PC-9 (cell line): Measurements from ENCODE around the gene LYZL2. TPM values are rescaled to one million over a fixed set of nuclear protein-coding genes. Genes with fewer than 3 reads are reported as not detected.
"Not testable (repeated sequence)": the region's sequence is repeated elsewhere in the genome, so short reads cannot be mapped to it uniquely, and the experiment has no call there.

ENCODE experiments used
- BruUV-seq: library from RNA; stranded (reverse); fragments of 400-500 nt; replicated peaks from 2 replicates; lab custom pipeline; 2021; lab: Mats Ljungman, UMichigan
- CTCF ChIA-PET: fragments of 300-600 bp; sonication (Branson Sonifier 250); formaldehyde crosslinking; loops from one replicate; lab custom pipeline; 2022; ENCODE audit warnings: antibody characterized with exemption; lab: Charles Lee
- POLR2A ChIA-PET: fragments of 300-600 bp; sonication (Branson Sonifier 250); formaldehyde crosslinking; loops from one replicate; lab custom pipeline; 2022; ENCODE audit warnings: antibody characterized with exemption; ENCODE audit not compliant: unreplicated experiment; lab: Charles Lee
- DNase-seq, 2 experiments: peaks; one replicate each; pipeline versions ENCODE4 v3.0.0 to v3.0.0-alpha.2; 2015 to 2022; ENCODE audit warnings: mixed read lengths in 1 of 2
- H2AFZ ChIP-seq: fragments of 200-600 bp; sonication (generic); 2 replicates; pipeline ENCODE4 v1.8.1; 2017; ENCODE audit warnings: antibody characterized with exemption
- H3F3A ChIP-seq: fragments of 200-600 bp; sonication (generic); 2 replicates; pipeline ENCODE4 v1.8.1; 2017; ENCODE audit warnings: antibody characterized with exemption, mild to moderate bottlenecking, low read depth; ENCODE audit not compliant: insufficient read depth
- H3K27ac ChIP-seq: fragments of 200-600 bp; sonication (generic); 2 replicates; pipeline ENCODE4 v1.6.1; 2016; ENCODE audit warnings: mixed run types
- H3K27me3 ChIP-seq: fragments of 200-600 bp; sonication (generic); 2 replicates; pipeline ENCODE4 v1.6.1; 2016; ENCODE audit warnings: low read depth, mixed run types; ENCODE audit not compliant: insufficient read depth
- H3K36me3 ChIP-seq: fragments of 200-600 bp; sonication (generic); 2 replicates; pipeline ENCODE4 v1.6.1; 2016; ENCODE audit warnings: low read depth, mixed run types
- H3K4me1 ChIP-seq: fragments of 200-600 bp; sonication (generic); replicated peaks from 2 replicates; pipeline ENCODE4 v1.6.1; 2016; ENCODE audit warnings: mixed run types; ENCODE audit not compliant: insufficient read depth
- H3K4me2 ChIP-seq: fragments of 200-600 bp; sonication (generic); 2 replicates; pipeline ENCODE4 v1.6.1; 2017; ENCODE audit warnings: mixed run types
- H3K4me3 ChIP-seq: fragments of 200-600 bp; sonication (generic); 2 replicates; pipeline ENCODE4 v1.6.1; 2016; ENCODE audit warnings: mixed run types
- H3K79me2 ChIP-seq: fragments of 200-600 bp; sonication (generic); 2 replicates; pipeline ENCODE4 v1.6.1; 2017; ENCODE audit warnings: low read depth, mixed run types
- H3K9me2 ChIP-seq: fragments of 200-600 bp; sonication (generic); 2 replicates; pipeline ENCODE4 v1.8.1; 2017; ENCODE audit warnings: mild to moderate bottlenecking; ENCODE audit not compliant: insufficient read depth
- H3K9me3 ChIP-seq: fragments of 200-600 bp; sonication (generic); 2 replicates; pipeline ENCODE4 v1.8.1; 2016; ENCODE audit warnings: low read depth; ENCODE audit not compliant: insufficient read depth
- H4K20me1 ChIP-seq: fragments of 200-600 bp; sonication (generic); 2 replicates; pipeline ENCODE4 v1.8.1; 2017; ENCODE audit not compliant: insufficient read depth
- EZH2 ChIP-seq: fragments of 200-600 bp; sonication (generic); IDR thresholded peaks from 2 replicates; pipeline ENCODE4 v1.8.0; 2017; ENCODE audit warnings: antibody characterized with exemption, low read depth
- intact Hi-C: fragments of 100-400 bp; cut with micrococcal nuclease; formaldehyde crosslinking; loops from one replicate; pipeline ENCODE4 v1.10.0; 2022; ENCODE audit not compliant: unreplicated experiment
- total RNA-seq: library from RNA; stranded (reverse); gene quantifications from 2 replicates; pipeline ENCODE4 v1.2.3, GENCODE V29; 2021
- TF ChIP-seq, protein P1 (sequence below): fragments of 200-600 bp; sonication (generic); conservative IDR thresholded peaks from 2 replicates; pipeline ENCODE4 v1.6.1; 2017; ENCODE audit warnings: mixed run types, antibody characterized with exemption, mild to moderate bottlenecking, moderate library complexity

LYZL2 gene
- total RNA-seq, 1 experiment from 2014 or later: not detected

DNA sequence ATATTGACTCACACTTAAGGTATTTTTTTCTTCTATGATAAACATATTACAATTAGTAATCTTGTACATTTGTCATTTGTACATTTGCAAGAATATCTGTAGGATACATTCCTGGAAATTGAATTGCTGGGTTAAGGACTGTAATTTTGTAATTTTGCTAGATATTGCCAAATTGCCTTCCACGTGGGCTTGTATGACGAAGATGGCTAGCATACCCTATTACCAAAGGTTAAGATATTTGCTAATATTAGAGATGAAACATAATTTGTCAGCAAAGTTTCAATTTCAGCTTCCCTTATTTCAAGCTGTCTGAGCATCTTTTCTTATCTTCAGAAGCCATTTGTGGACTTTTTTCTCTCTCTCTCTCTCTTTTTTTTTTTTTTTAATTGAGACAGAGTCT, 1.0 kb upstream of the LYZL2 start:
- BruUV-seq: no TSS peak
- DNase-seq: no peak
- H3K4me1 ChIP-seq: no peaks in the 10 kb centered on the region
- H3K27ac ChIP-seq: no peak overlapping the region
- H3K27me3 ChIP-seq: no peaks in the 10 kb centered on the region
- H4K20me1 ChIP-seq: no peaks in the 10 kb centered on the region
- H3K4me3 ChIP-seq: no peak overlapping the region
- POLR2A ChIA-PET: no interaction called here
- H3K4me2 ChIP-seq: no peak overlapping the region
- H3F3A ChIP-seq: no peaks in the 10 kb centered on the region
- H3K9me3 ChIP-seq: no peaks in the 10 kb centered on the region
- H2AFZ ChIP-seq: no peak overlapping the region
- H3K9me2 ChIP-seq: no peaks in the 10 kb centered on the region
- H3K79me2 ChIP-seq: no peaks in the 10 kb centered on the region
- CTCF ChIA-PET: no interaction called here
- intact Hi-C loops: no loop called here
- no peak for TF ChIP-seq EZH2
- TF ChIP-seq, protein P1, sequence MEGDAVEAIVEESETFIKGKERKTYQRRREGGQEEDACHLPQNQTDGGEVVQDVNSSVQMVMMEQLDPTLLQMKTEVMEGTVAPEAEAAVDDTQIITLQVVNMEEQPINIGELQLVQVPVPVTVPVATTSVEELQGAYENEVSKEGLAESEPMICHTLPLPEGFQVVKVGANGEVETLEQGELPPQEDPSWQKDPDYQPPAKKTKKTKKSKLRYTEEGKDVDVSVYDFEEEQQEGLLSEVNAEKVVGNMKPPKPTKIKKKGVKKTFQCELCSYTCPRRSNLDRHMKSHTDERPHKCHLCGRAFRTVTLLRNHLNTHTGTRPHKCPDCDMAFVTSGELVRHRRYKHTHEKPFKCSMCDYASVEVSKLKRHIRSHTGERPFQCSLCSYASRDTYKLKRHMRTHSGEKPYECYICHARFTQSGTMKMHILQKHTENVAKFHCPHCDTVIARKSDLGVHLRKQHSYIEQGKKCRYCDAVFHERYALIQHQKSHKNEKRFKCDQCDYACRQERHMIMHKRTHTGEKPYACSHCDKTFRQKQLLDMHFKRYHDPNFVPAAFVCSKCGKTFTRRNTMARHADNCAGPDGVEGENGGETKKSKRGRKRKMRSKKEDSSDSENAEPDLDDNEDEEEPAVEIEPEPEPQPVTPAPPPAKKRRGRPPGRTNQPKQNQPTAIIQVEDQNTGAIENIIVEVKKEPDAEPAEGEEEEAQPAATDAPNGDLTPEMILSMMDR: no peak
- no peaks in the 10 kb centered on the region for H3K36me3 ChIP-seq

DNA sequence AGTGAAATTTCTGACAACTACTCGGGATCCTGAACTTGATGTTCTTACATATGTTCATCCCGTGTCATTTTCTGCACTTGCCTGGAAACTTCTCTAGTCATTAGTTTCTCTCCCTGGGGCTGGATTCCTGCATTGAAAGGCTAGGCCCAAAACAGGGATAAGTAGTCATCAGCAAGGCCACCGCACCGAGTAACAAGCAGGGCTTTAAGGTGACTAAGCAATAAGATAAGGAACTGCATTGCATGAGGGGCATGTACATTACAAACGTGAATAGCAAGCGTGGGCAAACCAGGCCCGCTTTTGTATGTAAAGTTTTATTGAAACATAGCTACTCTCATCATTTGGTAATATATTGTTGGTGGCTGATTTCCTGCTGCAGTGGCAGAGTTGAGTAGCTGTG, 977 bp downstream of the LYZL2 start:
- H4K20me1 ChIP-seq, BruUV-seq, intact Hi-C loops, H3K4me1 ChIP-seq, CTCF ChIA-PET, H3K27me3 ChIP-seq, H3K79me2 ChIP-seq, POLR2A ChIA-PET, H3F3A ChIP-seq, H3K4me3 ChIP-seq, H3K27ac ChIP-seq, H3K36me3 ChIP-seq, DNase-seq, H3K4me2 ChIP-seq, H3K9me3 ChIP-seq, H2AFZ ChIP-seq, H3K9me2 ChIP-seq: not testable (repeated sequence)

DNA sequence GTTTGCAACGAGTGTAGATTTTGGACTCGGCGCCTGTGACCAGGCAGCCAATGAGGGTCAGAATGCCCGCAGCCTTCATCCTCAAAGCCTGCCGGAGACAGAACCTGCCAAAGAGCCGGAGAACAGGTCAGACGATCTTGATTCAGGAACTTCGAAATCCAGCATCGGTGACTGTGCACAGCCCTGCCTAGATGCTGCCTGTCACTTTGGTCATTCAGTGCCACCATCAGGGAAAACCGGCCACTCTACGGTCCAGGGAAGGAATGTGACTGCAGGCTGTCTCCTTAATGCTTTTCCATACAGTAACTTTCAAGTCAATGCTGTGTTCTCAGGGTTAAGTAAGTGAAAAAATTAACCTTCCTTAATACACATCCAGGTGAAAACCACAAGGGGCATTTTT, 2.7 kb downstream of the LYZL2 start:
- BruUV-seq, H4K20me1 ChIP-seq, H3K4me3 ChIP-seq, CTCF ChIA-PET, H3K36me3 ChIP-seq, H3K27ac ChIP-seq, intact Hi-C loops, H3K79me2 ChIP-seq, H3K4me2 ChIP-seq, POLR2A ChIA-PET, H3K9me2 ChIP-seq, H3F3A ChIP-seq, DNase-seq, H2AFZ ChIP-seq, H3K4me1 ChIP-seq, H3K27me3 ChIP-seq, H3K9me3 ChIP-seq: not testable (repeated sequence)

DNA sequence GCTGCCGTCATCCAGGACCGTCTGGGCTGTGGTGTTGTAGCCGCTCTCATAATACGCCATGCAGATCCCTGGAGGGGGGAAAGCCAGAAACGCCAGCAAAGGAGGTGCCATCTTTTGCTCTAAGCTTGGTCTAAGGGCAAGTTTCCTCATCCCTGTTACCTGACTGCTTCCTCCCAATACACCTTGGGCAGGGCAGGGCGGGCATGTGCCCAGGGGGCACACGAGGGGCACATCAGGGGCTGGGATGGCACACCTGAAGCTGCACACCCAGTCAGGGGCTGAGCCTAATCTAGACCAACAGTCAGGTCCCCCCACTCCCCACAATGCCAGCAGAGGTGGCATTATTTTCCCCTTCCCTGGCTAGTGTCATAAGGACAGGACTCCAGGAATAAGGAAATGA, 3.4 kb downstream of the LYZL2 start:
- not testable (repeated sequence) for H3K27me3 ChIP-seq
- CTCF ChIA-PET: interaction anchor here (0.6 kb wide), 1 partner anchor 13 kb away, joined by 7 read pairs; no protein-coding TSS in a partner anchor

DNA sequence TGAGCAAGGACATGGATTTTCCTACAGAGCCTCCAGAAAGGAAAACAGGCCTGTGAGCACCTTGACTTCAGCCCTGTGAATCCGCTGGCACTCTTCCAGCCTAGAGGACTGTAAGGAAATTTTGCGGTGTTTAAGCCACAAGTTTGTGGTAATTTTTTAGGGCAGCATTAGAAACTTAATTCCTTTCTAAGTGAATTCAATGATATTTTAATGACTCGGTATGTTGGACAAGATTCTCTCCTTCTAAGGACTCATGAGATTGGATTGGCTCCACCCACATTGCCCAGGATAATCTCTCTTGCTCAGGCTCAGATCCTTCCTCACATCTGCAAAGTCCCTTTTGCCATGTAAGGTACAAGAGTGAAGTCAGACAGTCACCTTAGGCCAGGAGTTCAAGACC, 4.5 kb downstream of the LYZL2 start:
- POLR2A ChIA-PET: no interaction called here
- CTCF ChIA-PET: no interaction called here
- no peak overlapping the region for H3K27ac ChIP-seq
- no TSS peak for BruUV-seq
- no peaks in the 10 kb centered on the region for H3K4me1 ChIP-seq
- H3K79me2 ChIP-seq: no peaks in the 10 kb centered on the region
- H3K9me2 ChIP-seq: no peaks in the 10 kb centered on the region
- no peak for DNase-seq
- TF ChIP-seq EZH2: no peak
- TF ChIP-seq, protein P1: no peak
- H3K36me3 ChIP-seq: no peaks in the 10 kb centered on the region
- H3K27me3 ChIP-seq: no peaks in the 10 kb centered on the region
- H3K9me3 ChIP-seq: no peaks in the 10 kb centered on the region
- H4K20me1 ChIP-seq: no peaks in the 10 kb centered on the region
- H3K4me3 ChIP-seq: no peak overlapping the region
- intact Hi-C loops: no loop called here
- no peaks in the 10 kb centered on the region for H3F3A ChIP-seq
- no peak overlapping the region for H2AFZ ChIP-seq
- no peak overlapping the region for H3K4me2 ChIP-seq

More for the DNA sequence above, 3.4 kb downstream of the LYZL2 start:
- H3K9me2 ChIP-seq, H3K27ac ChIP-seq, H3K9me3 ChIP-seq, DNase-seq, H2AFZ ChIP-seq, H3K4me3 ChIP-seq, intact Hi-C loops, H3F3A ChIP-seq, BruUV-seq, H3K4me1 ChIP-seq, H3K36me3 ChIP-seq, H3K79me2 ChIP-seq, POLR2A ChIA-PET, H4K20me1 ChIP-seq, H3K4me2 ChIP-seq: not testable (repeated sequence)
